Osteocyte (in vitro differentiated cells): ENCODE measurements around the gene PP2D1. TPM values are rescaled to one million over a fixed set of nuclear protein-coding genes. Genes with fewer than 3 reads are reported as not detected.

Experiments used
- DNase-seq: peaks from one replicate; pipeline ENCODE4 v3.0.0; 2021; ENCODE audit warnings: mixed read lengths; ENCODE audit not compliant: unreplicated experiment; ENCODE audit errors: extremely low spot score
- H3K27ac Mint-ChIP-seq: one replicate; pipeline ENCODE4 v1.8.0; 2021; ENCODE audit warnings: mild to moderate bottlenecking, mixed read lengths; ENCODE audit not compliant: unreplicated experiment
- H3K27me3 Mint-ChIP-seq: one replicate; pipeline ENCODE4 v1.8.0; 2021; ENCODE audit warnings: mixed read lengths; ENCODE audit not compliant: unreplicated experiment
- H3K36me3 Mint-ChIP-seq: one replicate; pipeline ENCODE4 v1.8.0; 2021; ENCODE audit warnings: mixed read lengths; ENCODE audit not compliant: unreplicated experiment
- H3K4me1 Mint-ChIP-seq: one replicate; pipeline ENCODE4 v1.8.0; 2021; ENCODE audit warnings: mixed read lengths; ENCODE audit not compliant: unreplicated experiment
- H3K4me3 Mint-ChIP-seq: one replicate; pipeline ENCODE4 v1.8.0; 2021; ENCODE audit warnings: mild to moderate bottlenecking, moderate library complexity, mixed read lengths; ENCODE audit not compliant: unreplicated experiment
- H3K9me3 Mint-ChIP-seq: one replicate; pipeline ENCODE4 v1.8.0; 2021; ENCODE audit warnings: mixed read lengths; ENCODE audit not compliant: unreplicated experiment
- total RNA-seq: library from RNA; stranded (reverse); gene quantifications from 2 replicates; pipeline ENCODE4 v1.2.1, GENCODE V29; 2021
- TF ChIP-seq, protein P1 (sequence below): fragments of 200-600 bp; sonication (generic); IDR thresholded peaks from 2 replicates; pipeline ENCODE4 v1.5.0; 2021; ENCODE audit warnings: antibody characterized with exemption, mild to moderate bottlenecking, moderate library complexity

PP2D1 gene
- total RNA-seq, 1 donor from 2014 or later, result not detected

DNA sequence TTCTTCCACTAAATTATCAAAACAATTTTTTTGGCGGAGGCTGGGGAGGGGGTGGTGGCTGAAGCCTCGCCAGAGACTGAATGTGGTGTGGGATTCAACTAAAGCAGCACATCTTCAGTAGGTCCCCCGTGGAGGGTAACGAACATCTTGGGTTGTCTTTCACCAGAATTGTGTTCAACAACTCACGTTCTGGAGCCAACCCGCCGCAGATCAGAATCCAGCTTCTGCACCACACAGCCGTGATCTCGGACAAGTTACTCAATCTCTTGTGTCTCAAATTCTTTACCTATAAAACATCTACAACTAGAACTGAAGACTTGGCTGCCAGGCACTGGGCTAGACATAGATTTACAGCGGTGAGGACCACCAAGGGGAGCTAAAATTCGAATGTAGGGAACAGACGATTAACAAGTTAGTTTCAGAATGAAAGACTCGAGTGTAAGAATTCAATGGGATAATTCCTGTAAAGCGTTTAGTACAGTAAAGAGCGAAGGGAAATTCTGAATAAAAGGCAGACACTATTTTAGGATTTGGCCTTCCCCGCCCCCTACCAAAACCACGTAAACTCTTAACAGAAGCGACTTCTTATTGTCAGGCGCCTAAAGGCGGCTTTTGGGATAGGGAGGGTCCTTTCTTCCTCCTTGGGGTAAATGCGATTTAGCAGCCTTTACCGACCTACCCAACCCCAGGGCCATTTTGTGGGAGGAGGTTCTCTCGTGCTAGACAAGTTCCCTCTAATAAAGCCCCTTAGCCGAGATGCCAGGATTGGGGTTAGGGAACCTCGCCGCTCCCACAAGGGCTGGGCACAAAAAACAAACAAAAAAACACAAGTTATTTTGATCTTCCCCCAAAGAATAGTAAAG, 65.9 kb downstream of the PP2D1 start:
- peak overlapping the region; percentile 100 for H3K27ac Mint-ChIP-seq
- H3K9me3 Mint-ChIP-seq, result no peaks in the 10 kb centered on the region
- peaks cover 32% of the 10 kb centered on the region for H3K4me1 Mint-ChIP-seq
- H3K27me3 Mint-ChIP-seq, result no peaks in the 10 kb centered on the region
- peak overlapping the region; percentile 100 for H3K4me3 Mint-ChIP-seq
- TF ChIP-seq, protein P1, sequence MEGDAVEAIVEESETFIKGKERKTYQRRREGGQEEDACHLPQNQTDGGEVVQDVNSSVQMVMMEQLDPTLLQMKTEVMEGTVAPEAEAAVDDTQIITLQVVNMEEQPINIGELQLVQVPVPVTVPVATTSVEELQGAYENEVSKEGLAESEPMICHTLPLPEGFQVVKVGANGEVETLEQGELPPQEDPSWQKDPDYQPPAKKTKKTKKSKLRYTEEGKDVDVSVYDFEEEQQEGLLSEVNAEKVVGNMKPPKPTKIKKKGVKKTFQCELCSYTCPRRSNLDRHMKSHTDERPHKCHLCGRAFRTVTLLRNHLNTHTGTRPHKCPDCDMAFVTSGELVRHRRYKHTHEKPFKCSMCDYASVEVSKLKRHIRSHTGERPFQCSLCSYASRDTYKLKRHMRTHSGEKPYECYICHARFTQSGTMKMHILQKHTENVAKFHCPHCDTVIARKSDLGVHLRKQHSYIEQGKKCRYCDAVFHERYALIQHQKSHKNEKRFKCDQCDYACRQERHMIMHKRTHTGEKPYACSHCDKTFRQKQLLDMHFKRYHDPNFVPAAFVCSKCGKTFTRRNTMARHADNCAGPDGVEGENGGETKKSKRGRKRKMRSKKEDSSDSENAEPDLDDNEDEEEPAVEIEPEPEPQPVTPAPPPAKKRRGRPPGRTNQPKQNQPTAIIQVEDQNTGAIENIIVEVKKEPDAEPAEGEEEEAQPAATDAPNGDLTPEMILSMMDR, result no peak
- no peak for DNase-seq
- peaks cover 9% of the 10 kb centered on the region for H3K36me3 Mint-ChIP-seq

DNA sequence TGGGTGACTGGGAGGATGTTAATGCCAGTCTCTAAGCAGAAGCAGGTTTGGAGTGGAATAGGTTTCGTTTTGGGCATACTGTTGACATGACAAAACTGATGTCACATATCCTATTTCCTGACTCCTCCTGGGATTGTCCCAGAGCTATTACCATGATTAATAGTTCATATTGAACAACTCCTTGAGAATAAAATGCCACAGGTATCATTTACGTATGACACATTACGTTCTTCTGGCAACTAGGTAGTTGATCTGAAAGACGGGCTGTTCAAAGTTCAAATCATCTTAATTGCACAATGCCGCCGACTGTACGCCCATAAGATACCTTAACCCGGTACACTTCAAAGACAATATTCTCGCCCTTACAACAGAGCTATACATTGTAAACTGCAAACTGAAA, 66.5 kb downstream of the PP2D1 start:
- Mint-ChIP-seq H3K27me3 (no peaks in the 10 kb centered on the region), H3K4me1 (peaks cover 29% of the 10 kb centered on the region), H3K27ac (no peak overlapping the region), H3K36me3 (peaks cover 3% of the 10 kb centered on the region), H3K9me3 (no peaks in the 10 kb centered on the region), H3K4me3 (peak overlapping the region; percentile 100)
- TF ChIP-seq, protein P1, result no peak
- DNase-seq, result no peak

DNA sequence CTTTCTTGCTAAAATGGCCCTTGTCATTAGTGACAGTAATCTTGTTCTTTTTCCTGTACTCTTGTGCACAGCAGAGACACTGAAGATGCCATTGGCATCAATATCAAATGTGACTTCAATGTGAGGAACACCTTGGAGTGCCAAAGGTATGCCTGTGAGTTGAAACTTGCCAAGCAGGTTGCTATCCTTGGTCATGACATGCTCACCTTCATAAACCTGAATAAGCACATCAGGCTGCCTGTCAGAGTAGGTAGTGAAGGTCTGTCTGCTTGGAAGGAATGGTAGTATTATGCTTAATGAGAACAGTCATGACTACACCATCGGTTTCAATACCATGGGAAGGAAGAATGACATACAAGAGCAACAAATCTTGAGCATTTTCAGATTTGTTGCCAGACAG, 71.4 kb downstream of the PP2D1 start:
- Mint-ChIP-seq H3K9me3 (no peaks in the 10 kb centered on the region), H3K36me3 (no peaks in the 10 kb centered on the region), H3K27me3 (no peaks in the 10 kb centered on the region), H3K27ac (no peak overlapping the region), H3K4me1 (peaks cover 4% of the 10 kb centered on the region), H3K4me3 (no peak overlapping the region)
- TF ChIP-seq, protein P1, result no peak
- no peak for DNase-seq

DNA sequence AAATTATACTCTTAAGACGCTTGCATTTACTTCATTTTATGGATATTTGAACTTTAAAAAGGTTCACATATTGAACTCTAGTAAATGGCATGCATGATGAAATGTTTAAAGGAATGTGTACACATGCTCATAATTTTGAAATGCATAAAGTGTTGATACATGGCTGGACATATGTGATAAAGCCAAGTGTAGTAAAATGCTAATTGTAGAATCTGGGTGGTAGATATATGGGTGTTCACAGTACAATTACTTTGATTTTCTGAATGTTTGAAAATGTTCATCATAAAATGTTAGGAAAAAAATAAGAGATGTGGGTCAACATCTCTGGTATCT, 73.8 kb downstream of the PP2D1 start:
- Mint-ChIP-seq H3K27ac (no peak overlapping the region), H3K27me3 (peaks cover 4% of the 10 kb centered on the region), H3K4me3 (no peak overlapping the region), H3K9me3 (no peaks in the 10 kb centered on the region), H3K4me1 (no peaks in the 10 kb centered on the region), H3K36me3 (no peaks in the 10 kb centered on the region)
- TF ChIP-seq, protein P1, result no peak
- no peak for DNase-seq

DNA sequence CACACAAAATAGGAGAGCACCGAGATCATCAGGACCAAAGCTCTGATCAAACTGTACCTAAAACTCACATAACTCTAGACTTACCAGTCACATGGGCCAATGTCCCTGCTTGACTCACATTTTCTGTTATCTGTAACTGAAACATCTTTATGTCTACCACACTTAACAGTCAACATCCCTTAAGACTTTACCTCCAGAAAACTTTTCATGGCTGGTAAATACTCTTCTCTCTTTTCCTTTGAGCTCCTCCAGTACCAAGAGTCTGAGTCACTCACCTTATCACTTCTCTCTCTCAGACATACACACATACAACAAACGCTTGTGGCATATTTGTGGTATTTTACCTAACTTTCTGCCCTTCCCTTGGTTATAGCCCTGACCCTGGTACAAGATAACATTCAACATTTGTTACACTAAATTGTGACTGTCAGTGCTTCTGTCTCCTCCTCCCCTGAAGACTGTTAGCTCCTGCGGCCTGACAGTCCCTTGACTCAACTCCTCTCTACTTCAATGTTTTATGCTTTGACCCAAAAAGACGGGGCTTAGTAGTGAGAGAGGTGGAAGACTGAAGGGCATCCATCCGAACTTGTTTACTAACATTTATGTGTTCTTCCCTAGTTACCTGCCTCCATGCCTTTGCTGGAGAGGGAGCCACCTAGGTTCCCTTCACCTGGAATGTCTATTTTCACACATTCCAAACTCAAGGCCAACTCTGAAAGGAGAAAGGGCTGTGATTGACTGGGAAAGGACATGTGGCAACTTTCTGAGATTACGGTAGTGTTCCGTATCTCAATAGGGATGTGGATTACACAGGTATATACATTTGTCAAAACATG, 74.4 kb downstream of the PP2D1 start:
- Mint-ChIP-seq H3K9me3 (no peaks in the 10 kb centered on the region), H3K27ac (no peak overlapping the region), H3K4me1 (no peaks in the 10 kb centered on the region), H3K27me3 (peaks cover 7% of the 10 kb centered on the region), H3K4me3 (no peak overlapping the region), H3K36me3 (no peaks in the 10 kb centered on the region)
- DNase-seq, result no peak
- TF ChIP-seq, protein P1, result no peak
